NCI-H510A (cell line): ENCODE data around the gene STN1.

Experiments used
- DNase-seq: peaks from one replicate; lab custom pipeline; 2025; lab: John Stamatoyannopoulos, UW

The STN1 gene

DNA sequence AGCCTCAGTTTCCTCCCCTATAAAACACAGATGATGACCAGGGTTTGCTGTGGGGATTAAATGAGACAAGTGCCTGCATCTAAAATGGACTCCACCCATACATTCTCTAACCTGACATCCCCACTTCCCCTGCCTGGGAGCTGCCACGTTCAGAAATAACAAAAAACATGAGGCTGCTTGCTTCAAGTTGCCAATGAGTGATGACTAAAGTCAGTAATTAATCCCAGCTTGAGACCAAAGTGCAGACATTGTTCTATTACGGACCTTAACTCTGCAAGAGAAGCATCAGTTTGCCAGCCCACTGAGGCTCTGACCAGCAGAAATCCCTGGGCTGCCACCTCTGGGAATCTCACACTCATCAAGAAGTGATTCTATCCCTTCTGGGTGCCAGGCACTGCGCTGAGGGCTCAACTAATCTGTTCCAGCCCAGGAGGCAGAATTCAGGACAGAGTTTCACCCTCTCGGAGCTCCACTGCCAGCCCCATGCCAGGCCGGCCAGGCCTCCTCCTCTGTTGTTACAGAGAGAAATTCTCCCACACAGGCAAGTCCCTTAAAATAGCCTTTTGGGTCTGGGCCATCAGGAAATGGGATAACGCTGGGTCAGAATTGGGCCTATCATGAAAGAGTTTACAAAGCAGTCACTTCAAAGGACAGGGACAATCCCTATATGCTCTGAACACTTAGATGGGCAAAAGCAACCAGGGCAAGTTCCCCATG, 74.0 kb downstream of the STN1 start:
- no peak for DNase-seq

DNA sequence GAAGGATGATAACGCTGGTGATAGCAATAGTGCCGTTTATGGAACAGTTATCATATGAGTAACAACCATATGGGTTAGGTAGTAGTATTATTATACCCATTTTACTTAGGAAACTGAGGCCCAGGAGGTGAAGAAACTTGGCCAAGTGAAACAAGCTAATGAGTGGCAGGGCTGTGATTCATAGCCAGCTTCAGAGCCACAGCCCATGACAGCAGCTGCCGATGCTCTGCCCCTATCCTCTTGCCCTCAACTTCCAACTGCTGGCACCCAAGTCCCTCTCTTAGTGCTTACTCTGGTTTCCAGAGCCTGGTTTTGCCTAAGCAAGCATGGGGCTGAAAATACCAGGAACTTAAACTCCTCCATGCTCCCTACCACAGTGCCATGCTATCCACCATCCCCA, 74.9 kb downstream of the STN1 start:
- no peak for DNase-seq

DNA sequence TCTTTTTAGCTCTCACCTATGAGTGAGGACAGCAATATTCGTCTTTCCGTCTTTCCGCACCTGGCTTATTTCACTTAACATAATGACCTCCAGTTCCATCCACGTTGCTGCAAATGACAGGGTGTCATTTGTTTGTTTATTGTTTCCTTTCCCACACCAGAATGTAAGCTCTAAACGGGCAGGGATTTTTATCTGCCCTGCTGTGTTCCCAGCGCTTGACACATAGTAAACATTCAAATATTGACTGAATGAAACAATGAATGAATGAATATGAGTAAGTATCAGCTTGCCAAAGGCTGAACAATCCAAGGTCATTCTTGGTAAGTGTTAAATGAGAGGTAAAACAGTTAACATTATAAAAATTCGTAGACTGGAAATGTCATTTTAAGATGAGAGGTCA, 75.4 kb downstream of the STN1 start:
- DNase-seq, result no peak

DNA sequence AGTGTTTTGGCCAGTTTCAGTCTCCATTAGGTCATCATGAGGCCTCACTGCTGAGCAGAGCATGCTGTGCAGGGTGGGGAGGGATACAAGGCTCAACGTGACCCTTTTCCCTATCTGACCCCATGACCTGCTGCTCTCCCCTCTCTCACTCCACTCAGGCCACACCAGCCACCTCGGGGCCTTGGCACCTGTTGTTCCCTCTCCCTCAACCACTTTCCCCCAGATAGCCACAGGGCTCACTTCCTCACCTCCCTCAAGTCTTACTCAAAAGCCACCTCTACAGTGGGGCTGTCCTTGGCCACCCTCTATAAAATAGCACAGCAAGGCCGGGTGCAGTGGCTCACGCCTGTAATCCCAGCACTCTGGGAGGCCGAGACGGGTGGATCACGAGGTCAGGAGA, 76.5 kb downstream of the STN1 start:
- no peak for DNase-seq

DNA sequence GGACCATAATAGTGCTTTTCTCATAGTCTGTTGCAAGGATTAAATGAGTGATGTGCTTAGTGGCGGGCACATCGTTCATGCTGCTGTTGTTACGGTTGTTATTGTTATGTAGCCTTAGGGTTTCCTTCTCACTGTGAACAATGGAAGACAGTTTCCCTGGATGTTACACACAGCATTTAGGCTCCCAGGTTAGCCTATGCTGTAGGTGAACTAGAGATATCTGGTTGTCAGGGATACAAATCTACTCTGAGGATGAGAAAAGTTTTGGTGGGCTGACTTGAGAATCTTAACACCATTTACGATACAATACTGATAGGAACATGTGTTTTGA, 77.3 kb downstream of the STN1 start:
- no peak for DNase-seq

DNA sequence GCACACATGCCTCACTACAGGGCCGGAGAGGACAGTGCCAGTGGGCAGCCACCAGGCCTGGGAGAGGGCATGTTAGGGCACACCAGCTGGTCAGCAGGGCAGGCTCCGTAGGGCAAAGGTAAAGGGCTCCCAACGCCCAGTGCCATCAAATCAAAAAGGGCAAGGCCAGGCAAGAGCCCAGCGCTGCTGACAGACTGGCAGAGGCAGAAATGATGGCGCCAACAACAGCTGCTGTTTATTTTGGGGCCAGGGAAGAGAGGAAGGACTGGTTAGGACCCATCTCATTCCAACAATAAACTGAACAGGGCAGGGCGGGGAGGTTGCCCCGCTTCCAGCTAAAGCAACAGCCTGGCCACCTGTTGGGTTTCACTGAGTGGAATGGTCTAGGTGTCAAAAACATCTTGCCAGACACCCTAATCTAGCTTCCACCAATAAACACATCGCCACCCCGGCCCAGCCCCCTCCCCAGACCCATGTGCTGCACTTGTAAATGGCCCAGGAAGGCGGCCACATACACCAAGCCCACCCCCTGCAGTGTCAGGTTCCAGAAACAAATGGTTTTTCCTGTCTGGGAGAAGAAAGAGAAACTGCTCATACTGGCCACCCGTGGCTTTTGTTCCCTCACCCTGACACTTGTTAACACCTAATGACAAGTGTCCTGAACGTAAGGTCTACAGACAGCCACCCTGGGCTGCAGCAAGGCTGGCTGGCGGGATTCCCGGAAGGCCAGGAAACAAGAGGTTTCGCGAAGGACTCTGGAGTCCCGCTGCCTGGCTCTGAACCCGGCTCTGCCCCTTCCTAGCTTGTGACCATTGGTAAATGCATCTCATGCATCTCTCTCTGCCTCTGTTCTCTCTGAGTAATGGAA, 77.9 kb downstream of the STN1 start:
- DNase-seq, result peak; percentile 78

DNA sequence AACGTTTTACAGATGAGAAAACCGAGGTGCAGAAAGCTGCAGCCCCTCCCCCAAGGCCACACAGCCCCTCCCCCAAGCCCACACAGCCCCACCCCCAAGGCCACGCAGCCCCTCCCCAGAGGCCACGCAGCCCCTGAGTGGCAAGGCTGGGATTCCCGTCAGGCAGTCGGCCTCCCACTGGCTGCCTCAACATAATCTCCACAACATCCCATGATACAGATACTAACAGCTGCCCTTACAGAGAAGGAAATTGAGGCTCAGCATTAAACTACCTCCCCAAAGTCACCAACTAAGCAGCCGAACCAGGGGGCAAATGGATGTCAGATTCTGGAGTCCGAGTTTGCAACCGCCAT, 78.5 kb downstream of the STN1 start:
- no peak for DNase-seq

DNA sequence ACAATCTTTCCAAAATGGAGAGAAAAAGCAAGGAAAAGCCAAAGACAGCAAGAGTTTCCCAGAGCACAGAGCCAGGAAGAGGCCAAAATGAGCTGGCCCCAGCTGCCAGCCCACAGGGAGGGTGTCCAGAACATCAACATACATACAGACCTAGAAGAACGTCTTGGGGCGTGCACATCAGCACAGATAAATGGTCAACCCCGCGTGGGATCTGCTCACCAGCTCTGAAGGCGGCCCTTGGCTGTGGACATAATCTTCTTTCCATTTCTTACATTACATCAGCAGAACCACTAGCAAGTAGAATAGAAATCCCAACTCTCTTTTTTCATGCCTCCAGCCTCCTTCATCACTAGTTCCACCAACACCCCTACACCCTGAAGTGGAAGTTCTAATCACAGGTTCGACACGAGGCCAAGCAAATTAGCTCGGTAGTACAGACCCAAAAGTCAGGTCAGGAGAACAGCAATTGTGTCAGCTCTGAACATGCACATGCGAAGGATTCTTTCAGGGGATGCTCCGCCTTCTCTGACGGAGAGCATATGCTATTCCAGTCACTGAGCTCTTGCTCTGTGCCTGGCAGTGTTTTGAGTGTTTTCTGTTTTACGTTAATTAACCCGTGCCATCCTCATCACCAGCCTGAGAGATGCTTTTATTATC, 79.0 kb downstream of the STN1 start:
- no peak for DNase-seq

DNA sequence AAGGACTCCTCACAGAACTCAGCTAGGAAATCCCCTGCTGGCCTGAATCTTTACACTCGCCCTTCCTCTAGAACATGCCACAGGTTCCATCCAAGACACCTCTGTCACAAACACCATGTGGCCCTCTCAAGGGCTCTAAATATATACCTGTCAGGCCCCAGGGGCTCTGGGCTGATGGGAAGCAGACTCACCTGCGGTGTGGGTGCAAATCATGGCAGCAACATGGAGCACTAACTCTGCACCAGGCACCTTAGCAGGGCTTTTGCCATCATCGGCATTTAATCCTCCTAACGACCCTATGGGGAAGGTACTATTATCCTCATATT, 80.0 kb downstream of the STN1 start:
- DNase-seq, result no peak

DNA sequence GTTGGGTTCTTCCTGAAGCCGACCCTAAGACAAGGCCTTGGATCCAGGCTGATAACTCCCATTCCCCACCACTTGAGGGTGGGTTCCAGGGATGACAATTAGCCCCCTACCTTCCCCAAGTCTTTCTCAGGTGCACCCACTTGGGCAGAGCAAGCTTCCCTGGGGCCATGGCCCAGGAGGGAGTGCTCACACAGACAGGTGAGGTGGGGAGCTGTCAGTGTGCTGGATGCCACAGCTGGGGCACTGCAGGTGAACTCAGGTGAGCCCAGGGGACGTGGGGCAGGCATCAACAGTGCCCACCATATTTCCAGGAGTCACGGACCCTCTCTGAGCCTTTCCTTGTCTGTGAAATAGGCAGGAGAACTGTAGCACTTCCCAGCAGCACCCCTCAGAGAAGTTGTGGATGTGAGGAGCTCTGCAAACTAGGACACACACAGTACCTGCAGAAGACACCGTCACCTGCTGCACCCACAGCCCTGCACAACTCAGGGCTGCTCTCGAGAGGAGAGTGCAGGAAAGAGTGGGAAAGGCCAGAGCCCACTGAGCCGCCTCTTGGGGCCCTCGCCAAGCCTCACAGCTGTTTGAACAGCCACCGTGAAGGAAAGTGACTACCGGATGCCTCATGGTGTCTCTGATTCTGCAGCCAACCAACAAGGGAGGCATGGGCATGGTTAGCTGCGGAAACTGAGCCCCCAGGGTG, 80.5 kb downstream of the STN1 start:
- DNase-seq, result no peak

DNA sequence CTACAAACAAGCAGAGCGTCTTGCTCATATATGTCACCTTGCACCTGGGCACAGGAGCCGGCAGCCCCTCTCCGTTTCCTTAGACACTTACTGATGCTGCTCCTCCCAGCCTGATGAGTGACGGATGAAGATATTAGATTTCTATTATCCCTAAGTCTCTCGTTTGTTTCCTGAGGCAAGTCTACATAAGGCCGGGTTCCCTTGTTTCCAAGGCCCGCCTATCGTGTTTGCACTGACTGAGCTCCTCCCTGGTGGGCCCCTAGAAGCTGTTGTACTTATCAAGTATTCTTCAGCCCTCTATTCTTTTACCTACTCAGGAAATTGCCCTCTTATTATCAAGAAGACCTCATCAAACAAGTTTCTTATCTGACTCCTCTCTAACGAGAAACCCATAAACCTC, 81.1 kb downstream of the STN1 start:
- DNase-seq, result peak; percentile 41

DNA sequence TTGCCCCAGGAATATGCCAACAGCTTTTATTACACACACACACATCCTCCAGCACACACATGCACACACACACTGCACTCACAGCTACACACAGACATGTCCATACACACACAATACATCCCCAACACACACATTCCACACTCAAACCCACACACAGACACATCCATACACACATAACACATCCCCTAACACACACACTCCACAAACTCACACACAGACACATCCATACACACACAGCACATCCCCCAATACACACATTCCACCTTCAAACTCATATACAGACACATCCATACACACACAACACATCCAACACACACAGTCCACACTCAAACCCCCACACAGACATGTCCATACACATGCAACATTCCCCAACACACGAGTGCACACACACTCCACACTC, 81.7 kb downstream of the STN1 start:
- DNase-seq, result no peak

DNA sequence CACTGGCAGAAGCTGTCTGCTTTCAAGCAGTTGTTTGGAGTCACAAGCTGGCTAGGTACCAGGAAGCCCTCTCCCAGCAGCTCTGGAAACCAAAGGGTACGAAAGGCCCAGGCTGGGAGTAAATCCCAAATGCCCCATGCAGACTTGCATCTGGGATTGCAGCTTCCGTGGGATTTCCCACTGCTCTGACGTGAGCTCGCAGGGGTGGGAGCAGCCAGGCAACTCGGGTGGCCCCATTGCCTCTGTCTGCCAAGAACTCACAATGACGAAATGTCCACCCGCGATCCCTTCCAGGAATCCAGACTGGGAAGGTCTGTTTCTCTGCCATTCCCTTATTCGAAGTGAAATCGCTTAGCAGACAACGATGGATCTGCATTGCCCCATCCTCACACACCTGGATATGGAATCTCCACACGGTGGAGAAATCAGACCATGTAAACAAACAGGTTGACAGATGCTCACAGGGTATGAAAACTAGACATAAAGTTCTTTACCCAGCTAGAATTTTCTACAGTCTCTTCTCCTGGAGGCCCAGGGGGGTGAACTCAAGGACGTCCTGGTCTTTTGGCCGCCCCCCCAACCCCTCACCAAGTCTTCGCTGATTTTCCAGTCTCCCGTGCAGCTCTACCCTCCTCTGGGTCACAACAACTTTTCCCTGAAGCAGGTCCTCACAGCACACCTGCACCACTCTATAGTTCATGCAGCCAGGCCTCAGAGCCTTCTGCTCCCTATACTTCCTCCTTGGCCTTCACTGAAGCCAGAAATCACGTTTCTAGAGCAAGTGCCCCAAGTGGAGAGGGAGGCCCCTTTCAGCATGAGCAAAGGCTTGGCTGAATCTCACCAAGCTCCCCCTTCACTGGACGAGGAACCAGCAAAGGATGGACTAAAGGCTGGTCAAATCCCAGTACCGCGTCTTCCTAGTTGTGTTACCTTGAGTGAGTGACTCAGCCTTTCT, 82.6 kb downstream of the STN1 start:
- no peak for DNase-seq

DNA sequence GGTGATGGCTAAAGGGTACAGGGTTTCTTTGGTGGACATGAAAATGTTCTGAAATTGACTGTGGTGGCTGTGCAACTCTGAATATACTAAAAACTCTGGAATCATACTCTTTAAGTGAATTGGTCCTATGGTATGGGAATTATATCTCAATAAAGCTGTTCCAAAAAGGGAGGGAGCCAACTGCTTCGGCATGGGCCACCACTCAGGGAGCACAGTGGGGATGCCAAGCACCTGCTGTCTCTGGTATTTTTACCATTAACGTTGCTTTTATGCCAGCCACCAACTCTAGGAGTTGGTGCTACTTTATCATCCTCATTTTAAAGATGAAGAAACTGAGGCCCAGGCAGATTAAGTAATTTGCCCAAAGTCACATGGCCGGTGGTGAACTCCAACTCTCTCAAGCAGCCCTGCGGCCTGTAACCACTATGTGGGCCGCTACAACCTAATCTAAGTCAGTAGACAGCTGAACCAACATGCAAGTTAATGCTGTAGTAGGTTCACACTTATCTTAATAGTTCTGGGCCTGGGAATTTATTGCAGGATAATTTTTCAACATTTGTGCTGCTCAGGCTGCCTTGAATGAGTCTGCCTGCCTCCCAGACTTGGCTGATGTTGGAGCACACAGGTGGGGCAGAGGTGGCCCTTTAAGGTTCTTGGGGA, 83.4 kb downstream of the STN1 start:
- DNase-seq, result no peak

DNA sequence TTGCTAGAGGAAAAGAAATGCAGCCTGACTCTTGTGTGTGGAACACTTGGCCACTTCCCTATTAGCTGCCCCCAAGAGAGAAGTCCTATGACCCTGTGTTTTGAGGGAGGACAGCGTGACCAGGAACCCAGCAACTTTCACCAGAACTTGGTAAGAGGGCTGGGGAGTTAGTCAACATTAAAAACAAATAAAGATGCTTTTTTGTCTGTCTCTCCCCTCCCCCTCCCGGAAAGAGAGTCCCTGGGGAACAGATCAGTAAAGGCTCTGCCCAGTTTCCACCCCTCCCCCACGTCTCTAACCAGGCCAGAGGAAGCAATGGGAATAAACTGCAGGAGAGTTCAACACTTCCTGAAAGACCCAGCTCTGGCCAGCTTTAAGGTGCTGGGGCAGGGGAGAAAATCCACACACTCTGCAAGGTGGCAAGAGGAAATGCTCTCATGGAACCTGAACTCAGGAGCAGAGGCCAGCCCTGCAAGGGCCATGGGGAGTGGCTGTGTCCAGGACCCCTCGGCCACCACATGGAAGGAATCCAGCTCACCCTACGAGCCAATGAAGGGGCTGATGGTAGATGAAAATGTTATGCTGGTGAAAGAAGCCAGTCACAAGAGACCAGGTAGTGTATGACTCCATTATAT, 84.1 kb downstream of the STN1 start:
- peak; percentile 24 for DNase-seq

DNA sequence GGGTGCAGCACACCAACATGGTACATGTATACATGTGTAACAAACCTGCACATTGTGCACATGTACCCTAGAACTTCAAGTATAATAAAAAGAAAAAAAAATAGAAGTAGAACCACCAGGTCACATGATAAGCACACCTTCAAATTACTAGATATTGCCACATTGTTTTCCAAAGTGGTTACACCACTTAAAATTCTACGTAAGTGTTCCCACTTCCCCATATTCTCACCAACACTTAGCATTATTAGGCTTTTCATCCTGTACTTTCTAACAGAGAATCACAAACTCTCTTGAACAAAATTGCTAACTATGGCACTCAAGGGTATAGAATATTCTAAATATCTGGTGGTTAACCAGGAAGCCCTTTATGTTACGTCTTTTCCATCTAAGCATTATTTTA, 85.2 kb downstream of the STN1 start:
- no peak for DNase-seq
